GM18519 (cell line): Measurements from ENCODE around the gene SOBP.

Experiments used
- ATAC-seq: cut with Tn5 transposase; IDR thresholded peaks from one replicate; pipeline ENCODE4 v1.9.1; 2021; ENCODE audit warnings: mild to moderate bottlenecking, moderate library complexity; ENCODE audit not compliant: unreplicated experiment, low FRiP score

SOBP gene

GRCh38 chr6:107485157-107485556, 4.8 kb upstream of the SOBP start:
- ATAC-seq = no peak

DNA sequence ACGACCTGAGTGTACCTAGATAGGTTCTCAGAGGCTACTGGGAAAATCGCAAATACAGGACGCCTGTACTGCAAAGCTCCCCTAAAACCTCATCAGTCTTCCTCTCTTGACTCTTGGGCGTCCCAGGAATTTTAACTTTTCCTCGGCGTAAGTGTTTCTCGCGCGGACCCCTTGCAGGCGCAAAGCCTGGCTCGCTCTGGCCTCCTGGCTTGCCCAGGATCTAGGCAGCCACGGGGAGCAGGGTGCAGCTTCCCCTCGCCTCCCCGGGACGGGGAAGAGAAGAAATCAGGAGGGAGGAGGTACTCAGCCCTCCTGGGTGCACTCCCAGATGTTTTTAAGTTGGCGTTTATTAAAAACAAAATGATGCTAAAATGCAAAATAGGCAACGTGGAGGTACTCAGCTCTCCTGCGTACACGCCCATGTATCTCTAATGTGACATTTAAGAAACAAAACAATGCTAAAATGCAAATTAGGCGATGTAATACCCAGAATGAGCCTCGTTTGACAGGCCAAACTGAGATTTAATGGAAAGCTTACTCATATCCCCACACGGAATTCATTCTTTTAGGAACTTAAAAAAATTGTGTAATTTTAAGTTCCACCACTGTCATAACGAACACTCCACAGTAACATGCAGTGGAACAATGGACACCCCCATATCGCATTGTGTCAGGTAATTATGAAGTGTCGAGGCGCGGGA, 1.6 kb upstream of the SOBP start:
- ATAC-seq = no peak

DNA sequence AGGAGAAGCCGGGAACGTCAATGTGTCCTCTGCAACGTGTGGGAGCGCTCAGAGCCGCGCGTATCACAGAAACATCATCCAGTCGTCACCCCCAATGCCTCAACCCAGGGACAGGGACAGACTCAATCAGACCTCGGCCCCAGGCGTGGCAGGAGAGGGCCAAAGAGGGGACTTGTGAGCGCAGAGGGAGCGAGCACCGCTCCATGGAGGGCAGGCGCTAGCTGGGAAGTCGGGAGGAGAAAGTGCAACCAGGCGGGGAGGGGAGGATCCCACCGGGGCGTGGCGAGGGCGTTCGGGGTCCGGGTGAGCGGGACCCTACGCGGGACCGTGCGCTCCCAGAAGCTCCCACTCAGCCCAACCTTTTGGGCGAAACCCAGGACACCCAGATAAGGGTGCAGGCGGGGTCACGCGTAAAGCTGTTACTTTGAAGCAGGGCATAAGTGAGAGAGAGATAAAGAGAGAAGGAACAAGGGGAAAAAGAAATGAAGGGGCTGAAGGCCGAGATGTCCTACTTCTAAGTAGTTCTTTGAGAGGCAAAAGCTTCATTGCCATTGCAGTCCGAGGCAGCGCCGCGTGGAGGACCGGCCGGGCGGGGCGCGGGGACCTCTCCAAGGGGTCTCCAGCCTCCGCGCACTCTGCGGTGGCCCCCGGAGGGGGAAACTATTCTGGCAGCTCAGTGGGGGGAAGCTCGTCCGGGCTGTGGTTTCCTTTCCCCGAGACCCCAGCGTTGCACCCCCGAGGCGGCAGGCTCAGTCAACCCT, 862 bp upstream of the SOBP start:
- ATAC-seq = no peak

- ATAC-seq = no peak
These were observed 735 bp downstream of the SOBP start for GRCh38 chr6:107490566-107491137.

DNA sequence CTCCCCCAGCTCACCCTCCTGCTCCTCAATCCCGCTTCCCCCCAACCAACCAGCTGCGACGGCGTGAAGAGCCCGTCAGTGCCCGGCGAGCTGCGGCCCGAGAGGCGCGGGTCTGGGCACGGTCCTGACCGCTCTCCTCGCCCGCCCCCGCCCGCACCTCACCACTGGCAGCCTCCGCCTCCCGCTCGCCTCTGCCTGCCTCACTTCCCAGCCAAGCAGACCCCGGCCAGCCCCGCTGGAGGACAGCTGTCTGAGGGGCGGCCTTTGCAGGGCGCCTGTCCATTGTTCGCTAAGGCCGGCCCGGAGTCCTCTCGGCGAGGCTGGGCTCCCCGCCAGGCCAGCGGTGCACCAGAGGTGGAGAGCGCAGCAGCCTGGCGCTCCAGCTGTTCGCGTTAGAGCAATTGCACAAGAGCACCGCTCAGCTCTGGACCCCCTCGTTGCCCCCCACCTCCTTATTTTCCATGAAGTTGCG, 1.3 kb downstream of the SOBP start:
- ATAC-seq = no peak

GRCh38 chr6:107491760-107492660, 2.1 kb downstream of the SOBP start:
- ATAC-seq = no peak

GRCh38 chr6:107493158-107494057, 3.5 kb downstream of the SOBP start:
- no peak for ATAC-seq

DNA sequence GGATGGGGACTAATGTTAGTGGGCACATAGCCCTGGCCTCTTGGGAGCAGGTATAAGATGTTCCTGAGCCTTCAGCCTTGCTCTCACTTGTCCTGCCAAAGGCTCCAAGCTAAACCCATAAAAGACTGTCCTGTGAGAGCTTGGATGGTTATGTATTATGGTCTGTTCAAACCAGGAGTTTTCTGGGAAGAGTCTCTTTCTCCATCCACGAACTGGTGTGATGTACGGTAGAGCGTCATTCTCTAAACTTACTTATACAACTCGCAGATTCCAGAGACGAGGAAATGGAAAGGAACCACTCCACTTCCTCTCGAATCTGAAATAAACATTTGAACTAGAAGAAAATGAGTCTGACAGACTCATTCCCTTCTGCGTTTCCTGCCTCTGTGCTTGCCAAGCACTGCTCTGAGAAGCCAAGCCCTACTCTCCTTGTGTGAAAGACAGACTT, 5.3 kb downstream of the SOBP start:
- ATAC-seq = no peak

GRCh38 chr6:107495971-107496370, 6.1 kb downstream of the SOBP start:
- no peak for ATAC-seq

DNA sequence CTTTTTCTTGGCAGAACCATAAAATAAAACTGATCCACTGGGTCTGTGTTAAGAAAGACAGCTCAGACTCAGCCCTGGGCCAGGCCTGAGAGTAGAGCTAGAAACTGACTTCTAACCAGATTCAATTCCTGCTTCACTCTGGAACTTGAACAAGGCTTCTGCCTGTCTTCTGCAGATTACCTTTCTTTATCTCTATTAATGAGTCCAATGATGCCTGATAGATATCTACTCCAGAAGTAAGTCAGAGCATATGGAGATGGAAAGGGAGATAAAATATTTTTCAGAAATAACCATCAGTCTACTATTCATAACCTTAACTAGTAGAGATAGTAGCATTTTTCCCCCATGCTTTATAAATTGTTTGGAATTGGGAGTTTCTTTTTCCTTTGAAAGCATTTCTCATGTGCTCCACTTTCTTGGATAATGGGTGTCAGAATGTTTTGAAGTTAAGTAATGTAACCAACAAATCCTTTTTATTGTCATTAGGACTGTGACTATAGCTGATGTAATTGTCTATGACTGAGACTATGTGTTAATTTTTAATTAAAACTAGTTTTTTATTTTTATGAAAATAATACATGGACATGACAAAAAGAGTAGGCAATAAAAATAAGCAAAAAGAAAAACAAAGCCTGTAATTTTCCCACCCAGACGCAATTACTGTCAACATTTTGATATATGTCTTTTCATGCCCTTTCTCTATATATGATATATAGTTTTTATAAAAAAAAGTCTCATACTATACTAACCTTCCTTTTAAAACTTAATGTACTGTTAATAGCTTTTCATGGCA, 7.2 kb downstream of the SOBP start:
- no peak for ATAC-seq

DNA sequence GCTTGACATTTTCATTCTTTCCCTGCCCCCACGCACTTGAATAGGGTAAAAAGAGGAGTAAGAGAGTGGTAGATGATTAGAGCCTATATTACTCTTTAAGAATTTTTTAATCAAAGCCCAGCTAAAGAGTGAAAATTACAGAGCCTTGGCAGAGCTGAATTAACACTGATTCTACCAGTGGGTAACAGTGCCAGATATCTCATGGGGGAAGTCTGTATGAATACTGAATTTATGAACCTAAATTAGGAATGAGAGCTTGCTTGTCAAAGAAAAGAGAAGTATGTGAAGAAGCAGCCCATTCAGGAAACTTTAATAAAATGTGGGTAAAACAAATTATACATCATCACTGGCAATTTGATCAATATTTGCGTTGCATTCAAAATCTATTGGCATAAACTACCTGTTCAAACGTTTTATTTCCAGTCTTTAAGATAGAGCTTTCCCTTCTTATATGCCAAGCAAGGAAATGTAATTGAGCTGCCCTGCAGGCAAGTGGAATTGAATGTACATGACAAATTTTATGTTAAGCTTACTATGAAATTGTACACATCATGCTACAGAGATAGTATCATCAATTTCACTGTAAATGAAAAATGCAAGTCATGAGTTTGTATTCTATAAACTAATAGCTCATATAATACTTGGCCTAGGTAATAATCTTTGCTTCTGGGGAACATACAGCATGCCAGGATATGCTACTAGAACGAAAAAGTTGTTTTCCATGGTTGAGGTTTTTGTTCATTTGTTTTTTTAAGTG, 14.5 kb downstream of the SOBP start:
- no peak for ATAC-seq

- ATAC-seq = no peak
These were observed 16.2 kb downstream of the SOBP start for GRCh38 chr6:107506145-107506544.

DNA sequence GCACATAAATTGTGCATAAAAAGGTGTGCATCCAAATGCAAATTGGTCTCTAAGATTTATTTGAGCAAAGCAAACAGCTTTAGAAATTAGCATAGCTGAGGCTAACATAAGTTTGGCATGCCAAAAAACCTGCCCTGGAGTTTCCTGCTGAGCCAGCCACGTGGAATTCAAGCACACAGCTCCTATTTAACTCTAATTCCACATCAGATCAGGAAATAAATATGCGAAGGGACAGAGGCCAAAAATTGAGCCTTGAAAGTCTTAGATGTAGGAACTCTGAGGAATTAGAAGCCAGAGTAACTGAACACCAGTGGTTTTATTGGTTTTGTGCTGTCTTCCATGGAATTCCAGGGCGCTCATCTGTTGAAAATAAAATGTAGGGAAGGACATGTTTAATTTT, 19.6 kb downstream of the SOBP start:
- ATAC-seq = no peak

- ATAC-seq = no peak
These were observed 20.2 kb downstream of the SOBP start for GRCh38 chr6:107510108-107510507.

DNA sequence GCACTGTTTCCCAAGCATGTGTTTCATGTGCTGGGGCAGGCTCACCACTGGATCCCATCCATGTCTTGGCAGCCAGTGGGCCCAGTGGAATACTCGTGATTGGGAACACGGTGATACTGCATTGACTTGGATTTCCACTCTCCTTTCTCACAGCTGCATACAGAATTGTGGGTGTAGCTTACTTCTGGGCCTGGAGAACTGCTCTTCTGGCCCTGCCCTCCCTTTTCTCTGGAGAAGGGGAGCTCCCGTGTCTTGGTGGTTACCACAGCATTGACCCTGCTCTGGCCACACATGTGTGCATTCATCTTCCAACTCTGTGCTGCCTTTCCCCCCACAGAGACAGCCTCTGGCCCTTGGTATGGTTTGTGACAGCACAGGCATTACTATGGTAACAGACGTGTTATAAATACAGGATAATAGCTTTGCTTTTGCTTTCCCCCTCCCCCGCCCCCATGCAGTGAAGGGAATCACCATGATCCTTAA, 21.6 kb downstream of the SOBP start:
- ATAC-seq = no peak

GRCh38 chr6:107513214-107513613, 23.3 kb downstream of the SOBP start:
- ATAC-seq = no peak

- no peak for ATAC-seq
These were observed 26.0 kb downstream of the SOBP start for GRCh38 chr6:107515955-107516354.

- no peak for ATAC-seq
These were observed 27.4 kb downstream of the SOBP start for GRCh38 chr6:107517274-107517673.
